RPMI8226 (cell line): ENCODE results near the gene ARAP3.

Source experiments
- DNase-seq: peaks from one replicate; pipeline ENCODE4 v3.0.0-alpha.2; 2015

The ARAP3 gene

DNA sequence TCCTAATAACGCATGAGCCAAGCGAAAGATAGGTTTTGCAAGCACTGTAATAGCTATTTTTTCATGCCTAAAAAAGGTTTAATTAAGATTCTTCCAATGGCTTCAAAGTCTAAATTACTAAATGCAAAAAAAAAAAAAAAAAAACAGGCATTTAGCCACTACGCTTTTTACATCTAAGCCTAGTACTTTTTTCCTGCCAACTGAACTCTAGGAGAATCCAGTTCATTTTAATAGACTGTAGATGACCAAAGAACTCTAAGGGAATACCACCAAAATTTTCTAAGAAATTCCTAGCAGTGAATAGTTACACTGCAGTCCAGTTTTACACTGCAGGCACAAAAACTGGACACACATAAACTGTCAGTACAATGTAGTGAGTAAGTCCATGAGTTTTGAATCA, 73.0 kb downstream of the ARAP3 start:
- no peak for DNase-seq

DNA sequence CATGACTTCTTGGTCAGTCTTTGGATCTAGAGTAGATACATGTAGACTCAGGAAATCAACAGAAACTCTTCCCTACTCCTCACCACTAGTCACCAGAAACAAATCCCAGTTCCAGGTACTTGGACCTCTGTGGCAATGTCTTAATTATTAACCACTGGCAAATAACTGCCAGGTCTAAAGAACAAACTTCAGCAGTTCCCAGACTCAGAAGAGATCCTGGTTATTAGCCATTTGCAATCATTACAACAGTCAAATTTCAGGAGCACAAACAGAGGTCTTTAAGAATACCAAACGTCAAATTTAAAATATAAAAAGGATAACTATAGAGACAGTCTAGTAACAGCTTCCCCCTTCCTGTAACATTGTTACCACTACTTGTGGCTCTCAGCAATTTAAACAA, 73.5 kb downstream of the ARAP3 start:
- no peak for DNase-seq

GRCh38 chr5:141608046-141608445, 74.0 kb downstream of the ARAP3 start:
- no peak for DNase-seq

DNA sequence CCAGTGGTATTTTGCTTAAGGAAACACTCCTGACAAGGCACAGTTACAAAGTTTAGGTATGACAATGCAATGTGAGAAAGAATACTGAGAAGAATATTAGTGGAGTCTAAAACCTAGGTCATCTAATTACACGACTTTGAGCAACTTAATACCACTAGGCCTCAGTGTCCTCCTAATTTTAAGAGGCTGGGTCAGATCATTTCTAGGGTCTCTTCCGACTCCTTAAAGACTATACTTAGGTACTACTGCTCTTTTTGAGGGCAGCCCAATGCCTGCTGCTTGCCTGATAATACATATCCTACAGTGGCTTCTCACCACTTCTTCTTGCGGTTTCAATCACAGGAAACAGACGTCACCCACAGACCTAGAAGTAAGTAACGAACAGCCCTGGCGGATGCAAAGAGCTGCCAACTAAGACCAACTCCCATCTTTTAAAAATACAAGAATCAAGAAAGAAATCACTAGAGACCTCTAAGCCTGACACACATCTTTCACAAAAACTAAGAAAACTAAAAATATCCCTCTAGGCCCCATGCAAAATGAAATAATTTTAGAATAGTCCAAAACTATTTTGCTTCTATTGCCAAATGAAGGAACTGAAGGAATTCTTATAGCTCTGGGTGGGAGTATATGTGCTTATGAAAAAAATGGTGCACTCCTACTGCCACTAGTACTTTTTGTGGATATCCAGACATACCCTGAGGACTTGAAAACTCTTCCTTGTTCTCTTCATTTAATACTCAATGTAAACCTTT, 76.3 kb downstream of the ARAP3 start:
- peak; percentile 87 for DNase-seq

DNA sequence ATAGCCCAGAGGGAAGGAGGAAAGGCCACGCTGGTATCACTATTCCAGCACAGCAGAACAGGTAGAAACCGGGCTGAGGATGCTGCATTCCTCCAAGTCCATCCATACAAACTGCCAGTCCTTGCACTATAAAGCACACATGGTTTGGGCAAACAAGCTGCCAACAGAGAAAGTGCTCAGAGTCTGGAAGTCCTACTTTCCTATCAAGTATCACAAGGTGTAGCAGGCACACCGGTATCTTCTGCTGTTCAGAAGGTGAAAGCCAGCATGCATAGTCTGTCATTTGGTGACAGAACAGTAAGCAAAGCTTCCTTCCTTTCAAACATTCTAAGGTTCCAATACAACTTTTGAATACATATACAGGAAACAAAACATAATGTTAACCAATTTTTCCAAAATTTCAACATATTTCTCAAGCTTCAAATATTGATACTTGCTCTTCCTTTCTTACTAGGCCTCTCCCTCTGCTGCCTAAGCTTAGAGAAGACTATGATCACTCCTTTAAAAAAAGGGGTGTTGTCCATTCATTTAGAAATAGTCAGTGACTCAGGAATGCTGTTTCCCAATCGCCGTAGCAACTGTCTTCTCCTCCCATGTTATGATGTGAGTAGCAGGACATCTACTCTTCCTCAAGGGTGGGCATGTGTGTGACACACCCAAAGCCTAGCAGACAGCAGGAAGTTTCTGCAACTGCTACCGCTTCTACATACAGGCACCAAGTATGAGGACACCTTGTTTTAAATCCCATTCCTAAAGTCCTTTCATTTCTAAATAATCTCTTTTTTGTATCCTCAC, 77.9 kb downstream of the ARAP3 start:
- no peak for DNase-seq
